ENCODE measurements around the gene TWIST2.

The TWIST2 gene

GRCh38 chr2:238873381-238873801, 25.5 kb downstream of the TWIST2 start:
- DNase-seq (ENCODE audit: low read depth) = no peak

DNA sequence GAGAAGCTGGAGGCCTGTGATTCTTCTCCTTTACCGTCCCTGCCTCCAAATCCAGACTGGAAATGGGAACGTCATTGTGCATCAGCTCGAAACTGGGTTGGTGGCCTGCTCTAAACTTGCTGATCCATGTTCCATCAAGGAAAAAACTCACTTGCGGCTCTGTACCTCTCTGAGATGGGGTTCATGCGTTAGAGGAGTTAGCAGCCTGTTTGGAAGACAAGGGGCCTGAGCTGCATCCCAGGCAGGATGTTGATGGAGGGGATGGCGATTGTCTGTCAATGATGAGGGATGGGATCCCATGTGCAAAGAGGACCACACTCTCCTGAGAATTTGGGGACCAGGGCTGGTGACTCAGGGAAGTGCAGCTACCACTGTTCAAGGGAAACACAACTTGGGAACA, 26.0 kb downstream of the TWIST2 start:
- no peak for DNase-seq (ENCODE audit: low read depth)

GRCh38 chr2:238874330-238875050, 26.6 kb downstream of the TWIST2 start:
- no peak for DNase-seq (ENCODE audit: low read depth)

GRCh38 chr2:238875101-238875470, 27.2 kb downstream of the TWIST2 start:
- no peak for DNase-seq (ENCODE audit: low read depth)

DNA sequence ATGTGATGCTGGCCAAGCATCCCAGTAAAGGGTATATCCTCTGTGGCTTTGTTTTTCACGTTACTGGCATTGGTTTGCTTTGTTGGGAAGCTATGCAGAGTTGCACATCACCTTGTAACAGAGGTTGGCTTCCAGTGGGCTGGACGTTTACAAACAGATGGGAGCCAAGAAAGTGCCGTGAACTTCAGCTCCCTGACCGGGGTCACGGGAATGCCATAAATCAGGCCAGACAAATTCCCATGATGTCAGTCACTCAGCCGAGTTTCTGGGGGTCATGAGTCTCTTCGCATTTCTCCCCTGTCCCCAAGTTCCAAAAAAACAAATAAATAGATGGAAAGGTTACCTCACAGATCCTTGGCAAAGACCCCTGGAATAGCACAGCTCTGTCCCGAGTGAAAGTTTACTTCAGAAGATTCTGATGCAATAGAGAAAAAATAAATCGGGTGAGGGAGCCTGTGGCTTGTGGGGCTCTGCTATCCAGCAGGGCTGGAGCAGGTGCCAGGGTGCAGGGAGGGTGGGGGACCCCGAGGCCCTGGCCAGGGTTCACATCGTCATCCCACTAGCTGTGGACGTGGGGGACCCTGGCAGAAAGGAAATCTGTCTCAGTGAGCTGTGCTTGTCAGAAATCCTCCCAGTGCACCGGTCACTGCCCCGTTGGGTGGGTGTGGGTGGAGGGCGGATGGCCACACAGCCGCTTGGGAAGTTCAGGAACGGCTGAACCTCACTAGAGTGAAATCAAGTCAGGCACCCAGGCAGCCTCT, 27.8 kb downstream of the TWIST2 start:
- no peak for DNase-seq (ENCODE audit: low read depth)

DNA sequence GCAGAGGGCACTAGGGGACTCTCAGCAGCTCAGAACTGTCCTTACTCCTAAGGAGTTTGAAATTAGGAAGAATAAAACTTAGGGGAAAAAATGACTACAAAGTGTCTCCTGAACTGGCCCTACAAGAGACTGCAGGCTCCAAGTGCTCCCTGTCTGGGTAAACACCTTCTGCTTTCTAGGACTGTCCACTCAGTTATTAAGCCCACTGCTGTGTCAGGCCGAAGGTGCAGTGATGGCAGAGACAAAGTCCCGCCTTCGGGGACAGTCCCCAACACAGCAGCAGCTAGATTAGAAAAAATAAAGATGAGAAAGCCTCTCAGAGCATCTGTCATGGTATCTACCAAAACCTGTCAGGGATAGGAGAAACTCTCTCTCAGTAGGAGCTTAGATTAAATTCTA, 28.3 kb downstream of the TWIST2 start:
- DNase-seq (ENCODE audit: low read depth) = no peak

DNA sequence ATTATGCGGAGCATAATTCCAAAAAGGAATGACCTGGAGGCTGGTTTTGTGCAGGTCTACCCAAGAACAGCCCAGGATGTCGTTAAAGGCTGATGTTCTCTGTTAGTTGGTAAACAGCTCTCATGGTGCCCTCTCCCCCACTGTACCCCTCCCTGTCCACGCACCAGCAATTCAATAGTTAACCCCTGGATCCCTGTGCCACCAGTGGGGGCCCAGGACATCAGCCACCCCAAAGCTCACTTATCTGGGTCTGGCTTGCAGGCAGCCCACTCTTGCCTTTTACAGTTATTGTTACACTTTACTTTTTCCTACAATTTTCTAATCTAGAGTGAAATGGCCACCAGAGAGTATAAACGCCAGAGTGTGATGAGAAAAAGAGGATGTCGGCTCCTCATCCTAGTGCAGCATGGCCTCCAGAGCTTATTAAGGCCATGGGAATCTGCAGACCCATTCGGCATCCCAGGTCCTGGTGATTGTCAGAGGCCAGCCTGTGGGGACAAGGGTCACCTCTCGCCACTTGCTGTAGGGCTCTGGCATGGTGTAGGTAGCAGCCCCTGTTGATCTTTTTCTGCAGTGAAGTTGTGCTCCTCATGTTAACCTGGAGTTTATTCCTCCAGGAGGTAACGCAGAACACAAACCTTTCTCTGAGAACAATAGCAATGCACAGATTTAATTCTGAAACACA, 30.3 kb downstream of the TWIST2 start:
- DNase-seq (ENCODE audit: low read depth) = no peak

DNA sequence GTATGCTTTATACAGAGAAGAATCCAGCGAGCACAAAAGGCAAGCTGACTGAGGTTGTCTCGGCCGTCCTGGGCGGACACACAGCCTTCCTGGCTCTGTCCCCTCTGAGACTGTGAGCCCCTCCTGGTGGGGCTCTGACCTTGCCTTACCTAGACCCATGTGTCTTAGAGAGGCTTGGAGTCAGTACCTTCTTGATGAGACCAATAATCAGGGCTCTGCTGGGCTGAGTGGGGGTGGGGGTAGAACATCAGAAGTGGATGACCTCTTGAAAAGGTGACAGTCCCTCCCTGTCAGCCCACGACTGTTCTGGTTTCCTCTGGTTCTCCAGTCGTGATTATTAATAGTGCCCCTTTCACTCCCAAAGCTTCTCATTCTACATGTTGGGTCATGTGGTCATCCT, 31.2 kb downstream of the TWIST2 start:
- DNase-seq (ENCODE audit: low read depth) = no peak

DNA sequence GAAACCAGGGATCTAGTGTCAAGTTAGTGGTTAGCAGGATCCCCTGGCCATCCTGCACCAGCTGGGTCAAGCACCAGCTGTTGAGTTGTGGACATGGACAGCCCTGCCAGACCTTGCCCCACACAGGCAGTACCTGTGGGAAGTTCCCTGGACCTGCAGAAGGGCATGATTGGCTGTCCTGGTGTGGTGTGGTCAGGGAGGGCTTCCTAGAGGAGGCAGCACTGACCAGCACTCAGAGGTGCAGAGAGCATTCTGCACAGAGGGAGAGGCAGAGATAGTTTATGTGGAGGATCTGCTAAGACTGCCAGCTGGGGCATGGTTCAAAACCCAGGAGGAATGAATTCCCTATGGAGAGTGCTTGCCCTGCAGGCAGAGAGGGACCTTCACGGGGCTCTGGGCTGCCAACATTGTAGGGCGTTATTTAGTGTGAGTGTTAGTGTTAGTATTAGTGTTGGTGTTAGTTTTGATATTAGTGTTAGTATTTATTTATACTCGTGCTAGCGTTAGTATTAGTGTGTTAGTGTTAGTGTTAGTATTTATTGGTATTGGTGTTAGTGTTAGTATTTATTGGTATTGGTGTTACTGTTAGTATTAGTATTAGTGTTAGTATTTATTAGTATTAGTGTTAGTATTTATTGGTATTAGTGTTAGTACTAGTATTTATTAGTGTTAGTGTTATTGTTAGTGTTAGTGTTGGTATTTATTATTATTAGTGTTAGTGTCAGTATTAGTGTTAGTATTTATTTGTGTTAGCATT, 31.9 kb downstream of the TWIST2 start:
- DNase-seq (ENCODE audit: low read depth) = no peak

DNA sequence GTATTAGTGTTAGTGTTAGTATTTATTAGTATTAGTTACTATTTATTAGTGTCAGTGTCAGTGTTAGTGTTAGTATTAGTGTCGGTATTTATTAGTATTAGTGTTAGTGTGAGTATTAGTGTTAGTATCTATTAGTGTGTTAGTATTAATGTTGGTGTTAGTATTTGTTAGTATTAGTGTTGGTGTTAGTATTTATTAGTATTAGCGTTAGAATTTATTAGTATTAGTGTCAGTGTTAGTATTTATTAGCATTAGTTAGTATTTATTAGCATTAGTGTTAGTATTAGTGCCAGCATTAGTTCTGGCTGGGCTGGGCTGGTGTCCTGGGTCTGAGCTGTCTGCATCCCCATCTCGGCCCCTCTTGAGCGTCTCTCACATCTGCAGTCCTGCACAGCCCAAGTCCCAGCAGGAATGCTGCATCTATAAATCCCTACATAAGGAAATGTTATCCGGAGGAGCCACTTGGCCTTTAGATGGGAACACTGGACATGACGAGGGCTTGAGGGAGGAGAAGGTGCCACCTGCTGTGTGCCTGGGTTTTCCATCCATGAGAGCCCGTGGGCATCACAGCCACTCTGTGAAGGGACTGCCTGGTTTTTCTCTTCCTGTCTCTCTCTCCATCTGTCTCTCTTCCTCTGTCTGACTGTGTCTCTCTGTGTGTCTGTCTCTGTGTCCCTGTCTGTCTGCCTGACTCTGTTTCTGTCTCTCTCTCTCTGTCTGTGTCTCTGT, 33.6 kb downstream of the TWIST2 start:
- no peak for DNase-seq (ENCODE audit: low read depth)

DNA sequence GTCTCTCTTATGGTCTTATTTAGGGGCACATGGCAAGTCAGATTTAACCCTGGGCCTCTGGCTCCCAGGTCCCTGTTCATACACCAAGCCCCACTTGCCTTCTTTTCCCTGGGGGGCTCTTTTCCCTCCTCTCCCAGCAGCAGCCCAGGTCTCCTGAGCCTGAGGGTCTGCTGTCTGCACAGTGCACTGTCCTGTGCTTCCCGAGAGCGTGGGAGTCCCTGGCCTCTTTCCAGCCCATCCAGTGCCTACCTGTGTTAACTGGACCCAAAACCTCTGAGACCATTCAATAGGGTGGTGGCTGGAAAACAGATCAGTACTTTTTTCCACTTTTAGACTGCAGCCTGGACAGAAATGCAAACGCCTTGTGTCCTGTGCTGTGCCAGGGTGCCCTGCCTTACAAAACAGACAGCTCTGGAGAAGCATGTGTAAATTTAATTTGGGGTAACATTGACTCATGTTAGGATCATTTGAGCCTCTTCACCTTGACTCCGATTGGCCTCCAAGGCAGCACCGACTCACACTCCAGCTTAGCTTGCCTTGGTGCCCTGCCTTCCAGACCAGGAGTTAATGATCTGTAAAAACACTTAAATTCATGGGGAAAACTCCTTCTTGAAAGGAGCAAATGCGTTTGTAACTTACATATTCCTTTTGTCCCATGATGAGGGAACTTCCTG, 34.3 kb downstream of the TWIST2 start:
- DNase-seq (ENCODE audit: low read depth) = no peak

DNA sequence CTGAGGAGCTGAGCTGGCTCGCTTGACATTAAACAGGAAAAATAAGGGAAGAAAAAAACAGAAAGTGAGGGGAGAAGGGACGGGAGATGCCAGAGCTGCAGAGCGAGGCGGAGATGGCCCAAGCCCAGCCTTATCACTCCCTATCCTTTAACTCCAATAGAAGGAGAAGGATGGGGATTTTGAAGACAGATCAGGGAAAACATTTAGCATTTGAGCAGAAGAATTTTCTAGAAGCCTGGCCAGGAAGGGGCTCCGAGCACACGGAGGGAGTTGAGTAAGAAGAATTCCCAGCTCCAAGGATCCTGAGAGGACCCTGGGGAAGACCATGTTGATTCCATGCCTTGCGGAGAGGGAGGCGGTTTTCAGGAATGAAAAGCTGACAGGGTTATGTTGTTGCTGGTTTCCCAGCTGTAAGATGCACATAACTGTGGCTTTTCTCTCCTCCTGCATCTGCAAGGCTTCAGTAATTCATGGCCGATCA, 35.6 kb downstream of the TWIST2 start:
- DNase-seq (ENCODE audit: low read depth) = peak; percentile 42

DNA sequence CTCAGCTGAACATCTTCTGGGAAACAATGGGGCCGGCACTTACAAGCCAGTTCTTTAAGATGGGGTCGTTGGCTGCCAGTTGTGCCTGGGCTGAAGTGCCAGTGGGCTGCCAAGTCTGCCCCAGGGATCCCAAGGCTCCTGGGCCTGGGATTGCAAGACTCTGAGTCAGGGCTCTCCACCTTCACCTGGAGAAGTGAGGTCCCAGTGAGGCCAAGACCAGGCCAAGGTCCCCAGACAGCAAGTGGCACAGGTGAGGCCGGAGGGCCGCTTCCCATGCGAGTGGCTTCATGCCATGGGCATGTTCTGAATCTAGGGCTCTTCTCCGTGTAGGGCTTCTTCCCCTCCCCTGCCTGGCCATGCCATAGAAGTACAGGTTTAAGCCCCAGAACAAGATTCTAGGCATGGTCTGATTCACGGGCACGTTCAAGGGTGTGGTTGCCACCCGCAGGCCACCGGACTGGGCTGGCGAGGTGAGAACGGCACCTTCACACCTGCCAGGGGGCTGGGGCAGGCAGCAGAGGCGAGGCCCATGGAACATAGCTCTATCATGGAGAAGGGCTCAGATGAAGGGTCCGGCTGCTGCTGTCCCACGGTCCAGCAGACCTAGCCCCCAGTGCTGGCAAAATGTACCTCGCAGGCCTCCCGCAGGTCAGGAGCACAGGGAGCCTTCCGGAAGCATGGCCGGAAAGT, 36.4 kb downstream of the TWIST2 start:
- no peak for DNase-seq (ENCODE audit: low read depth)

- no peak for DNase-seq (ENCODE audit: low read depth)
Observed at GRCh38 chr2:238884812-238885408, 37.0 kb downstream of the TWIST2 start.

DNA sequence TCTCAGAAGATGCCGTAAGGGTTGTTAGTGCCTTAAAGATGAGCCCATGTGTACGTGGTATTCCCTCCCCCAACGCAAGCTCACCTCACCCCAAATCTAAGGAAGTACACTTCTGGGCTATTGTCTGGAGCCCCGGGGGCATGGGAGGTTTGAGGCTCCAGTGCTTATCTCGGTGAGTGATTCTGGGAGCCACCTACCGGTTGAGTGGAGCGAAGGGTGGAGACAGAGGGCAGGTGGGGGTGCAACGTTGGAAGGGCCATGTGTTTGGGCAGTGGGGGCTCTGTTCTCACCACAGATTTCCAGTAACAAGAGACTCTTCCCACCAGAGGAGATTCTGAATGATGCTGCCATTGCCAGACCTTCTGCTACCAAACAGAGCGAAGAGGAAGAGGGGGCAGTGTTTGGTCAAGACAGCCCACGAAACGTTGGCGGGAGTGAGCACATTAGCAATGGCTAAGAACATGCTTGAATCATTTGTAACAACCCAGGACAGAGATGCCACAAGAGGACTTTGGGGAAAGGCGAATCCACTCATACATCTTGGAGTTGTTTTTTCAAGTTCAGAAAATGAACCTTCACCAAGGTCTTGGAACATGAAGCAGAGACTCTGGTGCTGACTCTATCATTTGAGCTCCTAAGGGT, 38.7 kb downstream of the TWIST2 start:
- no peak for DNase-seq (ENCODE audit: low read depth)

GRCh38 chr2:238887616-238888015, 39.7 kb downstream of the TWIST2 start:
- no peak for DNase-seq (ENCODE audit: low read depth)

DNA sequence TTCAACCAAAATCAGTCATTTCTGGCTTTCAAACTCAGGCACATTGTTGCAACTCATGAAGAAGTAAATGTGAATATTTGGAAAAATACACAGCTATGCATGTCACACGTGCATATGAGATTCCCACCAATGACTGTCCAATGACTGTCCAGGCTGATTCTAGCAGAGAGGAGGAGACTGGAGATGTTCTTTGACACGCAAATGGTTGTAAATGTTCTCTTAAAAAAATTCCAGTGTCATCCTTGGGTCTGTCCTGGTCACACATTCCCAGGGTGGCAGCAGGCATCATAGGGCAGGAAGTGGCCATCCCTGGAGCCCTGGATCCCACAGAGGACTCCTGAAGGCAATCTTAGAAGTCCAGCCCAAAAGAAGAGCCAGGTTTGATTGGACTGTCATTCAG, 40.9 kb downstream of the TWIST2 start:
- DNase-seq (ENCODE audit: low read depth) = no peak

- DNase-seq (ENCODE audit: low read depth) = no peak
Observed at GRCh38 chr2:238890131-238890530, 42.2 kb downstream of the TWIST2 start.
